Measurements from ENCODE around the gene SRGAP2C.
"Not testable (repeated sequence)": the region's sequence is repeated elsewhere in the genome, so short reads cannot be mapped to it uniquely, and the experiment has no call there.

GRCh38 chr1:121399193-121399592, 214.4 kb downstream of the SRGAP2C start:
- not testable (repeated sequence) for TF ChIP-seq POLR2A (IDR thresholded peaks at IDR 0.05; ENCODE audit: low read depth); POLR2AphosphoS5 (IDR thresholded peaks at IDR 0.05)
- TF ChIP-seq, protein P1, sequence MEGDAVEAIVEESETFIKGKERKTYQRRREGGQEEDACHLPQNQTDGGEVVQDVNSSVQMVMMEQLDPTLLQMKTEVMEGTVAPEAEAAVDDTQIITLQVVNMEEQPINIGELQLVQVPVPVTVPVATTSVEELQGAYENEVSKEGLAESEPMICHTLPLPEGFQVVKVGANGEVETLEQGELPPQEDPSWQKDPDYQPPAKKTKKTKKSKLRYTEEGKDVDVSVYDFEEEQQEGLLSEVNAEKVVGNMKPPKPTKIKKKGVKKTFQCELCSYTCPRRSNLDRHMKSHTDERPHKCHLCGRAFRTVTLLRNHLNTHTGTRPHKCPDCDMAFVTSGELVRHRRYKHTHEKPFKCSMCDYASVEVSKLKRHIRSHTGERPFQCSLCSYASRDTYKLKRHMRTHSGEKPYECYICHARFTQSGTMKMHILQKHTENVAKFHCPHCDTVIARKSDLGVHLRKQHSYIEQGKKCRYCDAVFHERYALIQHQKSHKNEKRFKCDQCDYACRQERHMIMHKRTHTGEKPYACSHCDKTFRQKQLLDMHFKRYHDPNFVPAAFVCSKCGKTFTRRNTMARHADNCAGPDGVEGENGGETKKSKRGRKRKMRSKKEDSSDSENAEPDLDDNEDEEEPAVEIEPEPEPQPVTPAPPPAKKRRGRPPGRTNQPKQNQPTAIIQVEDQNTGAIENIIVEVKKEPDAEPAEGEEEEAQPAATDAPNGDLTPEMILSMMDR (IDR thresholded peaks at IDR 0.05) = not testable (repeated sequence)

Data from esophagus muscularis mucosa (tissue), 3 donors.